IMR-90 (cell line): ENCODE measurements around the gene CDC25A. TPM values are rescaled to one million over a fixed set of nuclear protein-coding genes. Genes with fewer than 3 reads are reported as not detected.

Source experiments
- ATAC-seq: fragments of 200-7000 bp; cut with Tn5 transposase; 2 replicates; pipeline ENCODE4 v1.9.1; 2020; ENCODE audit warnings: low read depth, mild to moderate bottlenecking, moderate library complexity
- BruUV-seq: library from RNA; stranded (reverse); fragments of 400-500 nt; replicated peaks from 2 replicates; lab custom pipeline; 2021; lab: Mats Ljungman, UMichigan
- CTCF ChIA-PET: fragments of 300-600 bp; formaldehyde crosslinking; extraction: SDS; loops from one replicate; lab custom pipeline; 2021; ENCODE audit warnings: antibody characterized with exemption; lab: Yijun Ruan, JAX
- POLR2A ChIA-PET: fragments of 300-600 bp; sonication (Branson Sonifier 250); formaldehyde crosslinking; loops from one replicate; lab custom pipeline; 2022; ENCODE audit warnings: antibody characterized with exemption; ENCODE audit not compliant: unreplicated experiment; lab: Charles Lee
- DNase-seq: peaks from one replicate; pipeline ENCODE4 v3.0.0; 2013
- H2AFZ ChIP-seq: replicated peaks from 2 replicates; pipeline ENCODE3; 2013; ENCODE audit warnings: low read length, mild to moderate bottlenecking; ENCODE audit not compliant: poor library complexity
- H2AK5ac ChIP-seq: 2 replicates; pipeline ENCODE4 v1.6.1; 2013; ENCODE audit warnings: low read depth, low read length, inconsistent platforms
- H2AK9ac ChIP-seq: replicated peaks from 2 replicates; pipeline ENCODE3; 2013; ENCODE audit warnings: mild to moderate bottlenecking, low read depth, low read length, moderate library complexity; ENCODE audit not compliant: poor library complexity
- H2BK120ac ChIP-seq: 2 replicates; pipeline ENCODE4 v1.6.1; 2013; ENCODE audit warnings: low read depth, low read length, inconsistent platforms
- H2BK15ac ChIP-seq: 3 replicates; pipeline ENCODE4 v1.6.1; 2013; ENCODE audit warnings: low read depth, low read length, inconsistent platforms
- H2BK20ac ChIP-seq: 2 replicates; pipeline ENCODE4 v1.6.1; 2013; ENCODE audit warnings: low read depth, mild to moderate bottlenecking, inconsistent platforms, low read length, moderate library complexity
- H2BK5ac ChIP-seq: 2 replicates; pipeline ENCODE4 v1.6.1; 2013; ENCODE audit warnings: mild to moderate bottlenecking, low read depth, low read length, inconsistent platforms; ENCODE audit not compliant: poor library complexity, severe bottlenecking
- H3K14ac ChIP-seq: replicated peaks from 2 replicates; pipeline ENCODE4 v1.6.1; 2013; ENCODE audit warnings: low read depth, low read length, inconsistent platforms
- H3K18ac ChIP-seq: 2 replicates; pipeline ENCODE4 v1.6.1; 2013; ENCODE audit warnings: low read depth, low read length, control low read depth
- H3K23ac ChIP-seq: 2 replicates; pipeline ENCODE4 v1.6.1; 2013; ENCODE audit warnings: low read depth, low read length, inconsistent platforms
- H3K27ac ChIP-seq: 2 replicates; pipeline ENCODE4 v1.5.1; 2013; ENCODE audit warnings: mild to moderate bottlenecking, control low read depth, low read length; ENCODE audit not compliant: insufficient read depth
- H3K27me3 ChIP-seq: 2 replicates; pipeline ENCODE4 v1.6.1; 2013; ENCODE audit warnings: low read length; ENCODE audit not compliant: control insufficient read depth, insufficient read depth
- H3K36me3 ChIP-seq: 2 replicates; pipeline ENCODE4 v1.6.1; 2013; ENCODE audit warnings: low read length, mixed read lengths; ENCODE audit not compliant: control insufficient read depth, insufficient read depth
- H3K4ac ChIP-seq: 2 replicates; pipeline ENCODE4 v1.6.1; 2013; ENCODE audit warnings: low read depth, low read length, inconsistent platforms
- H3K4me1 ChIP-seq: 2 replicates; pipeline ENCODE4 v1.6.1; 2013; ENCODE audit warnings: low read length, mixed read lengths; ENCODE audit not compliant: control insufficient read depth, insufficient read depth
- H3K4me2 ChIP-seq: 2 replicates; pipeline ENCODE4 v1.6.1; 2013; ENCODE audit warnings: low read depth, mild to moderate bottlenecking, control low read depth, low read length, moderate library complexity
- H3K4me3 ChIP-seq: 2 replicates; pipeline ENCODE4 v1.5.1; 2013; ENCODE audit warnings: low read depth, mild to moderate bottlenecking, control low read depth, low read length, moderate library complexity; ENCODE audit not compliant: insufficient read depth
- H3K56ac ChIP-seq: 2 replicates; pipeline ENCODE4 v1.6.1; 2013; ENCODE audit warnings: low read length, inconsistent platforms; ENCODE audit not compliant: insufficient read depth; ENCODE audit errors: extremely low read depth
- H3K79me1 ChIP-seq, 2 experiments: 2 replicates each; pipeline ENCODE4 v1.6.1; 2013; ENCODE audit warnings: low read length in 2 of 2, inconsistent platforms in 1 of 2, low read depth in 1 of 2
- H3K9ac ChIP-seq: 2 replicates; pipeline ENCODE4 v1.6.1; 2013; ENCODE audit warnings: low read depth, low read length, control low read depth
- H3K9me1 ChIP-seq: 2 replicates; pipeline ENCODE4 v1.6.1; 2013; ENCODE audit warnings: low read length, inconsistent platforms; ENCODE audit not compliant: insufficient read depth
- H3K9me3 ChIP-seq: 2 replicates; pipeline ENCODE4 v1.6.1; 2013; ENCODE audit warnings: low read length; ENCODE audit not compliant: control insufficient read depth, insufficient read depth
- H4K20me1 ChIP-seq: 2 replicates; pipeline ENCODE4 v1.6.1; 2013; ENCODE audit warnings: low read length, inconsistent platforms; ENCODE audit not compliant: insufficient read depth
- H4K5ac ChIP-seq: 2 replicates; pipeline ENCODE4 v1.6.1; 2013; ENCODE audit warnings: mild to moderate bottlenecking, low read depth, low read length, control low read depth
- H4K8ac ChIP-seq, 2 experiments: 2 replicates each; pipeline ENCODE4 v1.6.1; 2013; ENCODE audit warnings: low read depth in 2 of 2, low read length in 2 of 2, control low read depth in 1 of 2, inconsistent platforms in 1 of 2
- H4K91ac ChIP-seq: 2 replicates; pipeline ENCODE4 v1.6.1; 2013; ENCODE audit warnings: low read depth, low read length, inconsistent platforms; ENCODE audit not compliant: insufficient read depth
- BHLHE40 ChIP-seq: fragments of 150-350 bp; IDR thresholded peaks from 2 replicates; pipeline ENCODE4 v1.6.1; 2016; ENCODE audit warnings: mild to moderate bottlenecking, low read depth, low read length
- CEBPB ChIP-seq: IDR thresholded peaks from 2 replicates; pipeline ENCODE4 v1.6.1; 2012; ENCODE audit warnings: low read depth, low read length, improper control_type of control experiment
- CHD1 ChIP-seq: IDR thresholded peaks from 2 replicates; pipeline ENCODE4 v1.6.1; 2012; ENCODE audit warnings: low read depth, low read length, improper control_type of control experiment
- ELK1 ChIP-seq: fragments of 150-350 bp; IDR thresholded peaks from 2 replicates; pipeline ENCODE4 v1.6.1; 2016; ENCODE audit warnings: low read depth, mild to moderate bottlenecking, low read length, moderate library complexity, borderline replicate concordance
- MAFK ChIP-seq: IDR thresholded peaks from 2 replicates; pipeline ENCODE4 v1.6.1; 2012; ENCODE audit warnings: low read depth, low read length, improper control_type of control experiment
- MAZ ChIP-seq: IDR thresholded peaks from 2 replicates; pipeline ENCODE4 v1.6.1; 2012; ENCODE audit warnings: low read depth, mild to moderate bottlenecking, low read length, improper control_type of control experiment, moderate library complexity, borderline replicate concordance
- MXI1 ChIP-seq: IDR thresholded peaks from 2 replicates; pipeline ENCODE4 v1.6.1; 2012; ENCODE audit warnings: low read depth, mild to moderate bottlenecking, low read length, moderate library complexity, borderline replicate concordance
- POLR2A ChIP-seq: IDR thresholded peaks from 2 replicates; pipeline ENCODE4 v1.6.1; 2012; ENCODE audit warnings: mild to moderate bottlenecking, low read depth, low read length
- RFX5 ChIP-seq: IDR thresholded peaks from 2 replicates; pipeline ENCODE4 v1.8.0; 2012; ENCODE audit warnings: low read depth, mild to moderate bottlenecking, low read length, moderate library complexity
- SMC3 ChIP-seq: fragments of 150-350 bp; IDR thresholded peaks from 2 replicates; pipeline ENCODE4 v1.6.1; 2016; ENCODE audit warnings: low read depth, mild to moderate bottlenecking, antibody characterized with exemption, low read length, moderate library complexity
- USF2 ChIP-seq: fragments of 150-350 bp; IDR thresholded peaks from 2 replicates; pipeline ENCODE4 v1.6.1; 2017; ENCODE audit warnings: mild to moderate bottlenecking, antibody characterized with exemption, low read length, low read depth
- WGBS, 2 experiments: methylation state at CpG; one replicate each; pipeline versions ENCODE4 v1.1.5 to v1.1.7; 2013; ENCODE audit warnings: missing lambda C conversion rate in 2 of 2; ENCODE audit not compliant: insufficient read length in 1 of 2; ENCODE audit errors: extremely low coverage in 2 of 2; 5-methylcytosine and 5-hydroxymethylcytosine counted together
- dilution Hi-C: fragments of 300-500 bp; cut with HindIII; formaldehyde crosslinking; loops from one replicate; pipeline ENCODE4 v1.14.3; 2018; ENCODE audit warnings: low sequenced_read_pairs; ENCODE audit not compliant: unreplicated experiment
- in situ Hi-C: fragments of 300-500 bp; cut with MboI; formaldehyde crosslinking; loops from 3 replicates; pipeline ENCODE4 v1.14.3; 2019; ENCODE audit warnings: low sequenced_read_pairs, inconsistent platforms, mixed read lengths
- intact Hi-C: fragments of 100-400 bp; cut with micrococcal nuclease; formaldehyde crosslinking; loops from 2 replicates; pipeline ENCODE4 v1.10.0; 2022
- polyA plus RNA-seq, 3 experiments: library from polyadenylated mRNA; depleted of rRNA; stranded (reverse); fragments of >200 nt; gene quantifications; 2 replicates each; pipeline ENCODE4 v1.2.3, GENCODE V29; 2012; ENCODE audit warnings: low replicate concordance in 1 of 3
- total RNA-seq: library from RNA; depleted of rRNA; stranded (reverse); fragments of >200 nt; gene quantifications from 2 replicates; pipeline ENCODE4 v1.2.3, GENCODE V29; 2012
- TF ChIP-seq, protein P1 (sequence below): conservative IDR thresholded peaks from 2 replicates; pipeline ENCODE4 v1.5.1; 2012; ENCODE audit warnings: mild to moderate bottlenecking, low read depth, low read length, improper control_type of control experiment

CDC25A gene
- total and polyA plus RNA-seq, 2 of the 4 experiments (the other 2 are of a cell fraction), result 4.2 to 10.6 TPM

GRCh38 chr3:48140336-48140757 is 47.9 kb downstream of the CDC25A start:
- Histone ChIP-seq H2BK5ac (no peak overlapping the region), H4K91ac (no peak overlapping the region), H3K56ac (no peak overlapping the region), H2BK20ac (no peak overlapping the region), H3K9ac (no peak overlapping the region), H3K4me3 (no peak overlapping the region), H3K4me2 (no peak overlapping the region), H2BK15ac (no peak overlapping the region), H3K23ac (peak overlapping the region; percentile 64; the same call in 1 of the 2 replicates), H3K18ac (no peak overlapping the region), H3K4ac (no peak overlapping the region), H4K20me1 (no peaks in the 10 kb centered on the region), H3K9me3 (no peaks in the 10 kb centered on the region), H2AFZ (peak overlapping the region; percentile 82), H2AK9ac (no peak overlapping the region), H3K4me1 (peaks cover 8% of the 10 kb centered on the region; the same call in 1 of the 2 replicates), H3K27me3 (no peaks in the 10 kb centered on the region; the same call in 1 of the 2 replicates), H2BK120ac (no peak overlapping the region), H4K8ac (peak overlapping the region; percentile 1 to 22; a peak in 1 of 4 replicates), H3K27ac (no peak overlapping the region), H4K5ac (no peak overlapping the region), H3K36me3 (no peaks in the 10 kb centered on the region), H3K14ac (0 out of 2 replicates have a peak overlapping the region, but pooled peaks have one; percentile 9), H3K9me1 (0 out of 2 replicates have a peak, but pooled peaks cover 4% of the 10 kb centered on the region), H3K79me1 (no peaks in the 10 kb centered on the region), H2AK5ac (no peak overlapping the region)
- no peak for ATAC-seq
- intact Hi-C loops, result no loop called here
- TF ChIP-seq MAFK (no peak), POLR2A (no peak), CHD1 (no peak), ELK1 (no peak), SMC3 (no peak), USF2 (no peak), RFX5 (no peak), MAZ (no peak), BHLHE40 (no peak), MXI1 (no peak), CEBPB (no peak)
- TF ChIP-seq, protein P1, sequence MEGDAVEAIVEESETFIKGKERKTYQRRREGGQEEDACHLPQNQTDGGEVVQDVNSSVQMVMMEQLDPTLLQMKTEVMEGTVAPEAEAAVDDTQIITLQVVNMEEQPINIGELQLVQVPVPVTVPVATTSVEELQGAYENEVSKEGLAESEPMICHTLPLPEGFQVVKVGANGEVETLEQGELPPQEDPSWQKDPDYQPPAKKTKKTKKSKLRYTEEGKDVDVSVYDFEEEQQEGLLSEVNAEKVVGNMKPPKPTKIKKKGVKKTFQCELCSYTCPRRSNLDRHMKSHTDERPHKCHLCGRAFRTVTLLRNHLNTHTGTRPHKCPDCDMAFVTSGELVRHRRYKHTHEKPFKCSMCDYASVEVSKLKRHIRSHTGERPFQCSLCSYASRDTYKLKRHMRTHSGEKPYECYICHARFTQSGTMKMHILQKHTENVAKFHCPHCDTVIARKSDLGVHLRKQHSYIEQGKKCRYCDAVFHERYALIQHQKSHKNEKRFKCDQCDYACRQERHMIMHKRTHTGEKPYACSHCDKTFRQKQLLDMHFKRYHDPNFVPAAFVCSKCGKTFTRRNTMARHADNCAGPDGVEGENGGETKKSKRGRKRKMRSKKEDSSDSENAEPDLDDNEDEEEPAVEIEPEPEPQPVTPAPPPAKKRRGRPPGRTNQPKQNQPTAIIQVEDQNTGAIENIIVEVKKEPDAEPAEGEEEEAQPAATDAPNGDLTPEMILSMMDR, result no peak
- in situ Hi-C loops, result no loop called here
- WGBS, 2 experiments, result 20% methylated on average over 5 of the region's 9 CpGs; no CpG with 5 or more reads in 1 of the 2 experiments
- ChIA-PET POLR2A (no interaction called here), CTCF (no interaction called here)
- no peak for DNase-seq
- no TSS peak for BruUV-seq
- dilution Hi-C loops, result no loop called here
